Suprapubic skin (tissue), 4 donors: ENCODE data around the gene RNF114. TPM values are rescaled to one million over a fixed set of nuclear protein-coding genes. Genes with fewer than 3 reads are reported as not detected.

Source experiments
- DNase-seq, 2 donors: peaks; one replicate each; pipeline ENCODE4 v3.0.0-alpha.2; 2019; ENCODE audit warnings: low spot score in 2 of 2
- H3K27ac ChIP-seq: fragments of 200-600 bp; sonication (generic); one replicate; pipeline ENCODE4 v1.5.1; 2019
- H3K27me3 ChIP-seq: fragments of 200-600 bp; sonication (generic); one replicate; pipeline ENCODE4 v1.5.1; 2019
- H3K36me3 ChIP-seq: fragments of 200-600 bp; sonication (generic); one replicate; pipeline ENCODE4 v1.5.1; 2019
- H3K4me1 ChIP-seq: fragments of 200-600 bp; sonication (generic); one replicate; pipeline ENCODE4 v1.5.1; 2019
- H3K4me3 ChIP-seq: fragments of 200-600 bp; sonication (generic); one replicate; pipeline ENCODE4 v1.5.1; 2019; ENCODE audit warnings: mild to moderate bottlenecking
- H3K9me3 ChIP-seq: fragments of 200-600 bp; sonication (generic); one replicate; pipeline ENCODE4 v1.5.1; 2019
- CTCF ChIP-seq, 2 donors: fragments of 200-600 bp in 1 of 2; fragments of 450-650 bp in 1 of 2; sonication (generic) in 1 of 2; IDR thresholded peaks; one replicate each; pipeline ENCODE4 v1.5.1; 2016 to 2019; ENCODE audit warnings: antibody characterized with exemption in 2 of 2, mild to moderate bottlenecking in 1 of 2, moderate library complexity in 1 of 2
- EP300 ChIP-seq: sonication (generic); formaldehyde crosslinking; IDR thresholded peaks from one replicate; pipeline ENCODE4 v1.6.1; 2017; ENCODE audit warnings: antibody characterized with exemption
- POLR2A ChIP-seq, 2 donors: fragments of 450-650 bp; IDR thresholded peaks; one replicate each; pipeline ENCODE4 v1.6.1; 2017; ENCODE audit warnings: antibody characterized with exemption in 2 of 2, mild to moderate bottlenecking in 2 of 2, moderate library complexity in 2 of 2
- POLR2AphosphoS5 ChIP-seq, 3 donors: sonication (generic); formaldehyde crosslinking; IDR thresholded peaks; one replicate each; pipeline ENCODE4 v1.6.1; 2017; ENCODE audit warnings: antibody characterized with exemption in 3 of 3
- WGBS: methylation state at CpG from one replicate; pipeline ENCODE4 v1.1.5; 2018; 5-methylcytosine and 5-hydroxymethylcytosine counted together
- total RNA-seq, 4 donors: library from RNA; depleted of rRNA; stranded (reverse); fragments of >200 nt; gene quantifications; one replicate each; pipeline ENCODE4 v1.1.0, GENCODE V29; 2016

Gene RNF114
- total RNA-seq, 4 donors from 2014 or later = 134 to 150 (median 138) TPM

DNA sequence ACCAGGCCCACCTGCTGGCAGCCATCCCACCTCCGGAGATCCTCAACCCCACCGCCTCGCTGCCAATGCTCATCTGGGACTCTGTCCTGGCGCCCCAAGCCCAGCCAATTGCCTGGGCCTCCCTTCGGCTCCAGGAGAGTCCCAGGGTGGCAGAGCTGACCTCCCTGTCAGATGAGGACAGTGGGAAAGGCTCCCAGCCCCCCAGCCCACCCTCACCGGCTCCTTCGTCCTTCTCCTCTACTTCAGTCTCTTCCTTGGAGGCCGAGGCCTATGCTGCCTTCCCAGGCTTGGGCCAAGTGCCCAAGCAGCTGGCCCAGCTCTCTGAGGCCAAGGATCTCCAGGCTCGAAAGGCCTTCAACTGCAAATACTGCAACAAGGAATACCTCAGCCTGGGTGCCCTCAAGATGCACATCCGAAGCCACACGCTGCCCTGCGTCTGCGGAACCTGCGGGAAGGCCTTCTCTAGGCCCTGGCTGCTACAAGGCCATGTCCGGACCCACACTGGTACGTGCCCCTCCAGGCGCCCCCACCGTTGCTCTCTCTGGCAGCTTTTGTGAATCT, 47.7 kb downstream of the RNF114 start:
- peak overlapping the region; percentile 48 for H3K4me3 ChIP-seq
- no peaks in the 10 kb centered on the region for H3K9me3 ChIP-seq
- no peak for DNase-seq
- 72% methylated on average over 18 of the region's 18 CpGs for WGBS
- no peaks in the 10 kb centered on the region for H3K36me3 ChIP-seq
- no peak for TF ChIP-seq POLR2AphosphoS5 (IDR thresholded peaks at IDR 0.05)
- TF ChIP-seq POLR2A (IDR thresholded peaks at IDR 0.05) = no peak
- TF ChIP-seq CTCF (IDR thresholded peaks at IDR 0.05) = no peak
- TF ChIP-seq EP300 = no peak
- no peaks in the 10 kb centered on the region for H3K27me3 ChIP-seq
- peaks cover 56% of the 10 kb centered on the region for H3K4me1 ChIP-seq
- peak overlapping the region; percentile 59 for H3K27ac ChIP-seq

- 76% methylated on average over 9 of the region's 13 CpGs for WGBS
- Histone ChIP-seq H3K9me3 (no peaks in the 10 kb centered on the region), H3K4me3 (peak overlapping the region; percentile 48), H3K4me1 (peaks cover 56% of the 10 kb centered on the region), H3K36me3 (no peaks in the 10 kb centered on the region), H3K27ac (peak overlapping the region; percentile 12), H3K27me3 (no peaks in the 10 kb centered on the region)
- TF ChIP-seq CTCF (IDR thresholded peaks at IDR 0.05) = no peak
- TF ChIP-seq POLR2A (IDR thresholded peaks at IDR 0.05) = no peak
- no peak for TF ChIP-seq EP300
- no peak for TF ChIP-seq POLR2AphosphoS5 (IDR thresholded peaks at IDR 0.05)
- DNase-seq = no peak
Observed at GRCh38 chr20:49984426-49985153, 48.4 kb downstream of the RNF114 start.

DNA sequence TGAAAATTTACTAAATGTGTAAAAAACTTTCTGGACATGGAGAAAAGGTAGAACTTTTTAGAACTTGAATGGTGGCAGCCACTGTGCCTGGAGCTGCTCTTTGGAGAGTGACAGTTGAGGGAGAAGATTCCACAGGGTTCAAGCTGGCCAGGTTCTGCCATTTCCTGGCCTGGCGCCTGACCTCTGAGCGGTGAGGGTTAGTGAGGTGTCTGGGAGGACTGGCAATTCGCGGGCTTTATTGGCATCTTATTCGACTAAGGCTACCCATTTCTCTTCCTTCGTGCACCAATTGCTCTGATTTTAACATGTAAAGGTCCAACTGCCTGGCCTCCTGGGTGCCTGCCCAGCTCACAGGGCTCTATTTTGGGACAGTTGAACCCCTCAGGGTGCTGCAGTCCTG, 49.0 kb downstream of the RNF114 start:
- no peaks in the 10 kb centered on the region for H3K36me3 ChIP-seq
- TF ChIP-seq EP300 (no peak), CTCF (IDR thresholded peaks at IDR 0.05) (no peak), POLR2A (IDR thresholded peaks at IDR 0.05) (no peak), POLR2AphosphoS5 (IDR thresholded peaks at IDR 0.05) (no peak)
- no peaks in the 10 kb centered on the region for H3K27me3 ChIP-seq
- no peak overlapping the region for H3K27ac ChIP-seq
- WGBS = 40% methylated on average over 6 of the region's 6 CpGs
- no peak for DNase-seq
- H3K9me3 ChIP-seq = no peaks in the 10 kb centered on the region
- H3K4me3 ChIP-seq = peak overlapping the region; percentile 48
- peaks cover 60% of the 10 kb centered on the region for H3K4me1 ChIP-seq

DNA sequence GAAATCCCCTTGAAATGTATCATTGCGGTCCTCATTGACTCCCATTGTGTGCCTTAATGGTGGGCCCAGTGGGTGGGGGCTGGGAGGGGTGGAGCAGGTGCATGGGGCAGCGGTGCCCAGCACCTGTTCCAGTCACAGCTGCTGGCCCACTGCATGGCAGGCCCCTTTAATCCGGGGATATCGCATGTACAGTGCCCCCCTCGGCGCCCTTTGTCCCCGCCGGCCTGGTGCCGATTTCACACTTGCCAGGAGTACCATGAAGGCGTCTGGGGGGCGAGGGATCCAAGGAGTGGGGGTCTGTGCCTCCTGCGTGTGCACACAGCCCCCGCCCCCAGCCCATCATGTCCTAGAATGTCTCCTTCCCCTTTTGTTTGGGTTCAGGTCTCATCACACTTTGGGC, 49.4 kb downstream of the RNF114 start:
- peak overlapping the region; percentile 48 for H3K4me3 ChIP-seq
- no peaks in the 10 kb centered on the region for H3K36me3 ChIP-seq
- TF ChIP-seq POLR2A (IDR thresholded peaks at IDR 0.05) (no peak), CTCF (IDR thresholded peaks at IDR 0.05) (no peak), EP300 (no peak), POLR2AphosphoS5 (IDR thresholded peaks at IDR 0.05) (no peak)
- H3K4me1 ChIP-seq = peaks cover 64% of the 10 kb centered on the region
- no peak for DNase-seq
- WGBS = 81% methylated on average over 13 of the region's 13 CpGs
- H3K9me3 ChIP-seq = no peaks in the 10 kb centered on the region
- H3K27me3 ChIP-seq = no peaks in the 10 kb centered on the region
- H3K27ac ChIP-seq = no peak overlapping the region

DNA sequence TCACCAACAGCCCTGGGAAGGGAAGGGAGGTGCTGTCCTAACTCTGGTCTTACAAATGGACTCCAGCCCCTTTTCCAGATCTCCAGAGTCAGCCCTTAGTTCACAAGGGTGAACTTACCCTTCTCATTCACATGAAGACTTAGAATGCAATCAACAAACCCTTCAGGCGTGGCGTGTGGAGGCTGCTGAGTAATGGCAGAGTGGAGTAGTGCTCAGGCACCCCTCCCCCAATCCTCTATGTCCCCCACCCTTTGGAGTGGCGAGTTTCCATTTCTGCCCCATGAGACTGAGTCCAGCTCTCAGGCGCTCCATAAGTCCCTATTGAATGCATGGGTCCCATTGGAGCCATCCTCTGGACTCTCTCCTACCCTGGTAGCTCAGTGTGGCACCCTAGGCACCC, 49.9 kb downstream of the RNF114 start:
- peak overlapping the region; percentile 48 for H3K4me3 ChIP-seq
- TF ChIP-seq POLR2A (IDR thresholded peaks at IDR 0.05) = no peak
- no peak for TF ChIP-seq POLR2AphosphoS5 (IDR thresholded peaks at IDR 0.05)
- TF ChIP-seq CTCF (IDR thresholded peaks at IDR 0.05) = no peak
- no peak for TF ChIP-seq EP300
- no peaks in the 10 kb centered on the region for H3K36me3 ChIP-seq
- DNase-seq = no peak
- peaks cover 64% of the 10 kb centered on the region for H3K4me1 ChIP-seq
- 70% methylated on average over 4 of the region's 4 CpGs for WGBS
- no peaks in the 10 kb centered on the region for H3K9me3 ChIP-seq
- no peaks in the 10 kb centered on the region for H3K27me3 ChIP-seq
- H3K27ac ChIP-seq = no peak overlapping the region
